ENCODE results near the gene RASSF8.

RASSF8 gene

DNA sequence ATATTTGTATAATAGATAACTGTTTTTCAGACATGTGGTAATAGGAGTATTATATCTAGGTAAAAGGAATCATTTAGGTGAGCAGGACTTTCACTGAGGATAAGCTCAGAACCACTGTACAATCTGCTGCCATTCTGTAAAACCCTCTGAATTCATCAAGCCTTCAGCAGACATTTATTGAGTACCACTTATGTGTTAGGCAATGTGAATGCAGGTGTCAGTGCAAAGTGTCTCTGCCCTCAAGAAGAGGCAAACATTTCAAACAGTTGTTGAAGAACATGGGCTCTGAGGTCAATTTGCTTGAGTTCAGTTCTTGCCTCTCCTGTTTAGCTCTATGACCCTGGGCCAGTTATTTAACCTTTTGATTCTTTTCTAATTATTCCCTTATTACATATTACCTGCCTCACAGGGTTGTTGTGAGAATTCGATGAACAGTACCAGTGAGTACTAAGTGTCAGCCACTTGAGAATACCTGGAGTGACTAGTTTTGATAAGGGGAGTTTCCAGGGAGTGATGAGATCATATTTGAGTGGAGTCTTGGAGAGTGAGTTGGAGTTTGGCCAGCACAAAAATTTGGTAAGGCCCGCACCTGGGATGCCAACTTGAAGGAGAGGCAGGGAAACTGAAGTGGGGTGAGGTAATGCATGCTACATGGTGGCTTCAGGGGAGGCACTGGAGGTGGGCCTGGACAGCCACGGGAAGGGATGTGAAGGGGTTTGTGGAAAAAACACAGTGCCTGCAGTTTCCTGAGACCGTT is 33.7 kb downstream of the RASSF8 start:
- TF ChIP-seq RAD21 (IDR thresholded peaks at IDR 0.05; ENCODE audit: low read depth) (no peak), EGR1 (IDR thresholded peaks at IDR 0.05) (no peak), CEBPB (IDR thresholded peaks at IDR 0.05) (no peak), FOXM1 (IDR thresholded peaks at IDR 0.05; ENCODE audit: borderline replicate concordance, low read depth) (no peak), YY1 (IDR thresholded peaks at IDR 0.05; ENCODE audit: low read depth) (no peak), ZBTB7A (IDR thresholded peaks at IDR 0.05; ENCODE audit: low read depth) (no peak), CREB1 (IDR thresholded peaks at IDR 0.05; ENCODE audit: low read depth) (no peak), EP300 (IDR thresholded peaks at IDR 0.05; ENCODE audit: borderline replicate concordance) (no peak), TAF1 (IDR thresholded peaks at IDR 0.05; ENCODE audit: low read depth) (no peak), TCF12 (IDR thresholded peaks at IDR 0.05; ENCODE audit: low read depth) (no peak), NFIC (IDR thresholded peaks at IDR 0.05) (no peak), TEAD4 (IDR thresholded peaks at IDR 0.05) (no peak)
- TF ChIP-seq, protein P1, sequence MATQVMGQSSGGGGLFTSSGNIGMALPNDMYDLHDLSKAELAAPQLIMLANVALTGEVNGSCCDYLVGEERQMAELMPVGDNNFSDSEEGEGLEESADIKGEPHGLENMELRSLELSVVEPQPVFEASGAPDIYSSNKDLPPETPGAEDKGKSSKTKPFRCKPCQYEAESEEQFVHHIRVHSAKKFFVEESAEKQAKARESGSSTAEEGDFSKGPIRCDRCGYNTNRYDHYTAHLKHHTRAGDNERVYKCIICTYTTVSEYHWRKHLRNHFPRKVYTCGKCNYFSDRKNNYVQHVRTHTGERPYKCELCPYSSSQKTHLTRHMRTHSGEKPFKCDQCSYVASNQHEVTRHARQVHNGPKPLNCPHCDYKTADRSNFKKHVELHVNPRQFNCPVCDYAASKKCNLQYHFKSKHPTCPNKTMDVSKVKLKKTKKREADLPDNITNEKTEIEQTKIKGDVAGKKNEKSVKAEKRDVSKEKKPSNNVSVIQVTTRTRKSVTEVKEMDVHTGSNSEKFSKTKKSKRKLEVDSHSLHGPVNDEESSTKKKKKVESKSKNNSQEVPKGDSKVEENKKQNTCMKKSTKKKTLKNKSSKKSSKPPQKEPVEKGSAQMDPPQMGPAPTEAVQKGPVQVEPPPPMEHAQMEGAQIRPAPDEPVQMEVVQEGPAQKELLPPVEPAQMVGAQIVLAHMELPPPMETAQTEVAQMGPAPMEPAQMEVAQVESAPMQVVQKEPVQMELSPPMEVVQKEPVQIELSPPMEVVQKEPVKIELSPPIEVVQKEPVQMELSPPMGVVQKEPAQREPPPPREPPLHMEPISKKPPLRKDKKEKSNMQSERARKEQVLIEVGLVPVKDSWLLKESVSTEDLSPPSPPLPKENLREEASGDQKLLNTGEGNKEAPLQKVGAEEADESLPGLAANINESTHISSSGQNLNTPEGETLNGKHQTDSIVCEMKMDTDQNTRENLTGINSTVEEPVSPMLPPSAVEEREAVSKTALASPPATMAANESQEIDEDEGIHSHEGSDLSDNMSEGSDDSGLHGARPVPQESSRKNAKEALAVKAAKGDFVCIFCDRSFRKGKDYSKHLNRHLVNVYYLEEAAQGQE (IDR thresholded peaks at IDR 0.05; ENCODE audit: low read depth): no peak
- TF ChIP-seq, protein P2, sequence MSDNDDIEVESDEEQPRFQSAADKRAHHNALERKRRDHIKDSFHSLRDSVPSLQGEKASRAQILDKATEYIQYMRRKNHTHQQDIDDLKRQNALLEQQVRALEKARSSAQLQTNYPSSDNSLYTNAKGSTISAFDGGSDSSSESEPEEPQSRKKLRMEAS (IDR thresholded peaks at IDR 0.05): no peak
- TF ChIP-seq, protein P3, sequence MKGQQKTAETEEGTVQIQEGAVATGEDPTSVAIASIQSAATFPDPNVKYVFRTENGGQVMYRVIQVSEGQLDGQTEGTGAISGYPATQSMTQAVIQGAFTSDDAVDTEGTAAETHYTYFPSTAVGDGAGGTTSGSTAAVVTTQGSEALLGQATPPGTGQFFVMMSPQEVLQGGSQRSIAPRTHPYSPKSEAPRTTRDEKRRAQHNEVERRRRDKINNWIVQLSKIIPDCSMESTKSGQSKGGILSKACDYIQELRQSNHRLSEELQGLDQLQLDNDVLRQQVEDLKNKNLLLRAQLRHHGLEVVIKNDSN (IDR thresholded peaks at IDR 0.05): no peak

DNA sequence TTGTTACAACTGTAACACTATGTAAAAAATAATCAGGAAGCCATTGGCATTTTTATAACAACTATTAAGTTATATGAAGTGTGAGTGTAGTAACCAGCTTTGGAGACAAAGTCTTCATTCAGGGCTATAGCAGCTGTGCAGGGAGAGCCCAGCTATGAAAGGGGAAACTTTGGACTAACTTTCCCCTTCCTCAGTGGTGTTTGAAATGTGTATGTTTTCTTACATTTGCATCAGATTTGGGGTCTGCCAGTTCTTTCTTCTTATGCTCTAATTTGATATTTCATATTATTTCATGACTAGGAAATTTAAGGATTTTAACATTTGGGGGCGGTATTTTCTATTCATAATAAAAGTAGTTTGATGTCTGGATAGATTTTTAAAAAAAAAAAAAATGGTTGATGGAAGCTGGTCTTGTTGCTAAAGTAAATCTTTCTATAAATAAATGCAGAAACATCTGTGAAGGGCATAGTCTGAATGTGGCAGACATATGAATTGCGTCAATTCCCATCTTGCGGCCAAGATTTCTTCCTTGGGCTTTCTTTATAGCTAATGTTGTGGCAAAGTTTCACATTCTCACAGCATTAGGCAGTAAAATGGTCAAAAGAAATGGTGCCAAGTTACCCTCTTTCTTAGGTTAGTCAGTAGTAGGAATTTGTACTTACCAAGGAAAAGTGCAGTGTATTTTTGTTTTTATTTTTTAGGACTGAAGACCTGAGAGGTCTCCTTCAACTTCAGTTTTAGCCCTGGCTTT is 35.6 kb downstream of the RASSF8 start:
- TF ChIP-seq, protein P1 (IDR thresholded peaks at IDR 0.05; ENCODE audit: low read depth): no peak
- no peak for TF ChIP-seq ZBTB7A (IDR thresholded peaks at IDR 0.05; ENCODE audit: low read depth)
- TF ChIP-seq FOXM1 (IDR thresholded peaks at IDR 0.05; ENCODE audit: borderline replicate concordance, low read depth): no peak
- TF ChIP-seq TEAD4 (IDR thresholded peaks at IDR 0.05): no peak
- no peak for TF ChIP-seq YY1 (IDR thresholded peaks at IDR 0.05; ENCODE audit: low read depth)
- no peak for TF ChIP-seq RAD21 (IDR thresholded peaks at IDR 0.05; ENCODE audit: low read depth)
- TF ChIP-seq TAF1 (IDR thresholded peaks at IDR 0.05; ENCODE audit: low read depth): no peak
- TF ChIP-seq, protein P3 (IDR thresholded peaks at IDR 0.05): no peak
- no peak for TF ChIP-seq CREB1 (IDR thresholded peaks at IDR 0.05; ENCODE audit: low read depth)
- no peak for TF ChIP-seq NFIC (IDR thresholded peaks at IDR 0.05)
- TF ChIP-seq, protein P2 (IDR thresholded peaks at IDR 0.05): no peak
- TF ChIP-seq CEBPB (IDR thresholded peaks at IDR 0.05): no peak
- TF ChIP-seq EP300 (IDR thresholded peaks at IDR 0.05; ENCODE audit: borderline replicate concordance): no peak
- no peak for TF ChIP-seq TCF12 (IDR thresholded peaks at IDR 0.05; ENCODE audit: low read depth)
- TF ChIP-seq EGR1 (IDR thresholded peaks at IDR 0.05): no peak

DNA sequence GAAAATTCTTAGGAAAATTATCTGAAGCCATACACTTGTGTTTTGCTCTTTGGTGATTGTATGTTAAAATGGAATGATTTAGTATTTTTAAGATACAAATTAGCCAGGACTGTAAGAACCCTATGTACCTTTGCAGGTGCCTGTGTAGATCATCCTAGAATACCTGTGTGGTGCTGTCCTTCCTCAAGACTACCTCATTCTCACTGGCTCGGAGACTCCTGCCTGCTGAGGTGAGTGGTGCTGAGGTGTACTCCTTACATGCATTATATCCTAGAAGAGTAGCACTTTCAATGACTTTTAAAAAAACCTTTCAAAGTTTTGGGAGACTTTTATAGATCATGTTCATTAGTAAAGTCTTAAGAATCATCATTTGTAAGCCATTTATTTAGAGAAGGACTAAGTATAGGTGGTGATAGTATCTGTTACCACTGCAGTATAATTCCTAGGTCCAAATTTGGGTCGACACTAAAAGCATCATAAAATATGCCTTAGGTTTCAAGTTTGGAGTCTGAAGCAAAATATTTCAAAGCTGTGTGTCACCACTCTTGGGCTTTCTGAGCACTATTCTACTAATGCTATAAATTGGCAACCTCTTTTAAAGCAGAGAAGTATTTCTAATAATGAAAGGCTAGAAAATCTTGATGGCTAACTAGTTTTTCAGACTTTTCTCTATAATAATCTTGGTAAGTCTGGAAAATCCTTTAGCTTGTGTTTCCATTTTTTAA is 36.6 kb downstream of the RASSF8 start:
- TF ChIP-seq EGR1 (IDR thresholded peaks at IDR 0.05): no peak
- TF ChIP-seq TEAD4 (IDR thresholded peaks at IDR 0.05): no peak
- TF ChIP-seq NFIC (IDR thresholded peaks at IDR 0.05): no peak

DNA sequence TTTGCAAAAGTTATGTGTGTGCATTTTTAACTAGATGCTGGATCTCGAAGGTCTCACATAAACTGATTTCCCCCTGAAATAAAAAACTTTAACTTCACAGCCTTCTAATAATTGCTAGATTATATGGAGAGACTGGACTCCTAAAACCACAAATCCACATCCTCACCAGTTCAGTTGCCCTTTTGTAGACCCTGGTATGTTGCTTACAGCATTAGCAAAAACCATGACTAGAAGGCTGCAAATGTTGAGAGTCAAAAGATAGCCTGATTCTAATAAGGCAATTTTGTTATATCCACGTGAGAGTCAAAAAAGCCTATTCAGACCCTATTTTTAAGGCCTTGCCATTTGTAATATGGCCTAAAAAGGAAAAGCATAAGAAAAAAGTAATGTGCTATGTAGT is 37.4 kb downstream of the RASSF8 start:
- TF ChIP-seq, protein P3 (IDR thresholded peaks at IDR 0.05): no peak
- TF ChIP-seq TEAD4 (IDR thresholded peaks at IDR 0.05) (no peak), ZBTB7A (IDR thresholded peaks at IDR 0.05; ENCODE audit: low read depth) (no peak), TCF12 (IDR thresholded peaks at IDR 0.05; ENCODE audit: low read depth) (no peak), YY1 (IDR thresholded peaks at IDR 0.05; ENCODE audit: low read depth) (no peak), CREB1 (IDR thresholded peaks at IDR 0.05; ENCODE audit: low read depth) (no peak), CEBPB (IDR thresholded peaks at IDR 0.05) (no peak), RAD21 (IDR thresholded peaks at IDR 0.05; ENCODE audit: low read depth) (no peak), EP300 (IDR thresholded peaks at IDR 0.05; ENCODE audit: borderline replicate concordance) (no peak), FOXM1 (IDR thresholded peaks at IDR 0.05; ENCODE audit: borderline replicate concordance, low read depth) (no peak), TAF1 (IDR thresholded peaks at IDR 0.05; ENCODE audit: low read depth) (no peak), NFIC (IDR thresholded peaks at IDR 0.05) (no peak), EGR1 (IDR thresholded peaks at IDR 0.05) (no peak)
- TF ChIP-seq, protein P2 (IDR thresholded peaks at IDR 0.05): no peak
- TF ChIP-seq, protein P1 (IDR thresholded peaks at IDR 0.05; ENCODE audit: low read depth): no peak

All from Ishikawa (cell line).